GM21619 (cell line): ENCODE data around the gene MIA3.

Source experiments
- ATAC-seq: cut with Tn5 transposase; IDR thresholded peaks from one replicate; pipeline ENCODE4 v1.9.1; 2021; ENCODE audit not compliant: unreplicated experiment

MIA3 gene

GRCh38 chr1:222617367-222617951, 438 bp upstream of the MIA3 start:
- ATAC-seq, result peak; percentile 70

GRCh38 chr1:222618880-222619596, 1.1 kb downstream of the MIA3 start:
- no peak for ATAC-seq

GRCh38 chr1:222620566-222620965, 2.7 kb downstream of the MIA3 start:
- ATAC-seq, result peak; percentile 49

- ATAC-seq, result no peak
Measured at GRCh38 chr1:222622765-222623164, 4.9 kb downstream of the MIA3 start.

GRCh38 chr1:222623458-222623857, 5.6 kb downstream of the MIA3 start:
- ATAC-seq, result no peak

- ATAC-seq, result no peak
Measured at GRCh38 chr1:222624214-222624613, 6.3 kb downstream of the MIA3 start.

GRCh38 chr1:222627232-222627631, 9.3 kb downstream of the MIA3 start:
- no peak for ATAC-seq

- no peak for ATAC-seq
Measured at GRCh38 chr1:222629921-222630535, 12.1 kb downstream of the MIA3 start.

- no peak for ATAC-seq
Measured at GRCh38 chr1:222631611-222632208, 13.8 kb downstream of the MIA3 start.

- ATAC-seq, result no peak
Measured at GRCh38 chr1:222632749-222633148, 14.9 kb downstream of the MIA3 start.

- peak; percentile 94 for ATAC-seq
Measured at GRCh38 chr1:222634180-222635013, 16.5 kb downstream of the MIA3 start.

- ATAC-seq, result no peak
Measured at GRCh38 chr1:222641269-222641948, 23.5 kb downstream of the MIA3 start.

- no peak for ATAC-seq
Measured at GRCh38 chr1:222642468-222642867, 24.6 kb downstream of the MIA3 start.

- no peak for ATAC-seq
Measured at GRCh38 chr1:222643606-222643937, 25.7 kb downstream of the MIA3 start.

- peak; percentile 97 for ATAC-seq
Measured at GRCh38 chr1:222643938-222644635, 26.2 kb downstream of the MIA3 start.

GRCh38 chr1:222644636-222644980, 26.7 kb downstream of the MIA3 start:
- ATAC-seq, result peak; percentile 2

- ATAC-seq, result no peak
Measured at GRCh38 chr1:222652676-222653075, 34.8 kb downstream of the MIA3 start.

GRCh38 chr1:222653178-222653827, 35.4 kb downstream of the MIA3 start:
- ATAC-seq, result peak; percentile 68

GRCh38 chr1:222654849-222655248, 37.0 kb downstream of the MIA3 start:
- peak; percentile 94 for ATAC-seq
